ENCODE results near the gene VCAM1. TPM values are rescaled to one million over a fixed set of nuclear protein-coding genes. Genes with fewer than 3 reads are reported as not detected.

The VCAM1 gene
- total RNA-seq, 1 donor from 2014 or later, result 1.8 TPM

DNA sequence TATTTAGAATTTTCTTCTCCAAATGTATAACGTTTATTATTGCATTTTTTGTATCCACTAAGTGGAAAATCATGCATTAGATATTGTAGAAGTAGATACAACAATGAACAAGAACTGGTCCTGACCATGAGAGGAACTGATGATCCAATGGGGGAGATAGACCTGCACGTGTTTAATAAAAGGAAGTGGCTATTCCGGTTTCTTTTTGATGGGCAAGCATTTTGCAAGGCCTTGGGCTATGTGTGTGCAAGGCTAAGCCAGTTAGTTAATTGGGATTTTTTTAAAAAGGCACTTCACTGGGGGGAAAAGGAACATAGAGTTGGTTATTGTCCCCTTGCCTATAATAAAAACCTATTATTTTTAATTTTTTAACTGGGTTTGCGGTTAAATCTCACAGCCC, 961 bp upstream of the VCAM1 start:
- DNase-seq (ENCODE audit: low read depth) (no peak), FAIRE-seq (no peak)
- TF ChIP-seq, protein P1, sequence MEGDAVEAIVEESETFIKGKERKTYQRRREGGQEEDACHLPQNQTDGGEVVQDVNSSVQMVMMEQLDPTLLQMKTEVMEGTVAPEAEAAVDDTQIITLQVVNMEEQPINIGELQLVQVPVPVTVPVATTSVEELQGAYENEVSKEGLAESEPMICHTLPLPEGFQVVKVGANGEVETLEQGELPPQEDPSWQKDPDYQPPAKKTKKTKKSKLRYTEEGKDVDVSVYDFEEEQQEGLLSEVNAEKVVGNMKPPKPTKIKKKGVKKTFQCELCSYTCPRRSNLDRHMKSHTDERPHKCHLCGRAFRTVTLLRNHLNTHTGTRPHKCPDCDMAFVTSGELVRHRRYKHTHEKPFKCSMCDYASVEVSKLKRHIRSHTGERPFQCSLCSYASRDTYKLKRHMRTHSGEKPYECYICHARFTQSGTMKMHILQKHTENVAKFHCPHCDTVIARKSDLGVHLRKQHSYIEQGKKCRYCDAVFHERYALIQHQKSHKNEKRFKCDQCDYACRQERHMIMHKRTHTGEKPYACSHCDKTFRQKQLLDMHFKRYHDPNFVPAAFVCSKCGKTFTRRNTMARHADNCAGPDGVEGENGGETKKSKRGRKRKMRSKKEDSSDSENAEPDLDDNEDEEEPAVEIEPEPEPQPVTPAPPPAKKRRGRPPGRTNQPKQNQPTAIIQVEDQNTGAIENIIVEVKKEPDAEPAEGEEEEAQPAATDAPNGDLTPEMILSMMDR (IDR thresholded peaks at IDR 0.05; ENCODE audit: insufficient read depth, low read length, severe bottlenecking), result no peak
- H3K4me3 ChIP-seq (ENCODE audit: low read depth, low read length), result no peak overlapping the region
- H3K27me3 ChIP-seq (ENCODE audit: control insufficient read depth, insufficient read depth, low read length), result no peaks in the 10 kb centered on the region
- no peaks in the 10 kb centered on the region for H3K36me3 ChIP-seq (ENCODE audit: control insufficient read depth, insufficient read depth, low read length)

DNA sequence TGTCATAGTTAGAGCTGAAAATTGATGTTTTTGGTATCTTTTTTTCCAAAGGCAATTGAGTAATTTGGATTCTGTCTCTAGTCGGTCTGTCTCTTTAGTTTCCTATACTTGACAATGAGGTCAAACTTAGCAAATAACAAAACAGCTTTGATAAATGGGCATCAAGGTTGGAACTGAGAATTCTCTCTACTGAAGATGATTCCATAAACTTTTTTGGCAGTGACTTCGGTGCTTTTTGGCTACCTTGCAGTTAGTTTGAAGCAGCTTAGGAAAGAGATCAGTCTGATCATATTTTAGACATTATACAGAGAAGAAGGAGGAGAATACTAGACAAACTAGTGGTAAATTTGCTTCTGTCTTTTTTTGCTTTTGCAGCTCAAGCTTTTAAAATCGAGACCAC, 559 bp downstream of the VCAM1 start:
- Histone ChIP-seq H3K36me3 (ENCODE audit: control insufficient read depth, insufficient read depth, low read length) (no peaks in the 10 kb centered on the region), H3K4me3 (ENCODE audit: low read depth, low read length) (no peak overlapping the region), H3K27me3 (ENCODE audit: control insufficient read depth, insufficient read depth, low read length) (no peaks in the 10 kb centered on the region)
- FAIRE-seq (no peak), DNase-seq (ENCODE audit: low read depth) (no peak)
- TF ChIP-seq, protein P1 (IDR thresholded peaks at IDR 0.05; ENCODE audit: insufficient read depth, low read length, severe bottlenecking), result no peak

DNA sequence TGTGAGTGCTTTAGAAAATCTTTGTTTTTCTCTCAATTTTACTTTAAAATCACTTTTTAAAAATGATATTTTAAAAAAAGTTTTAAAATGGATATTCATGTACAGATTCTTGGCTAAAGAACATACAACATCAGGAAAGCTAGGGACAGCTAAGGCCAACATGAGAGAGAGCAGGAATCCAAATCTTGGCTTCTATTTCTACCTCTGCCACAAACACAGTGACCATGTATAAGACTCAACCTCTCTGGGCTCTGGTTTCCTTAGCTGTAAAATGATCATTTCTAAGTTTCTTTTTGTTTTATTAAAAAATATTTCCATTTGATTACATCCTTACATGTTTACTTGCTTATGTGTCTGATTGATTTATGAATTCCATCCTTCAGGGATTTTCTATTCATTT, 1.2 kb downstream of the VCAM1 start:
- no peak for DNase-seq (ENCODE audit: low read depth)
- no peak overlapping the region for H3K4me3 ChIP-seq (ENCODE audit: low read depth, low read length)
- TF ChIP-seq, protein P1 (IDR thresholded peaks at IDR 0.05; ENCODE audit: insufficient read depth, low read length, severe bottlenecking), result no peak
- no peaks in the 10 kb centered on the region for H3K27me3 ChIP-seq (ENCODE audit: control insufficient read depth, insufficient read depth, low read length)
- FAIRE-seq, result no peak
- H3K36me3 ChIP-seq (ENCODE audit: control insufficient read depth, insufficient read depth, low read length), result no peaks in the 10 kb centered on the region

DNA sequence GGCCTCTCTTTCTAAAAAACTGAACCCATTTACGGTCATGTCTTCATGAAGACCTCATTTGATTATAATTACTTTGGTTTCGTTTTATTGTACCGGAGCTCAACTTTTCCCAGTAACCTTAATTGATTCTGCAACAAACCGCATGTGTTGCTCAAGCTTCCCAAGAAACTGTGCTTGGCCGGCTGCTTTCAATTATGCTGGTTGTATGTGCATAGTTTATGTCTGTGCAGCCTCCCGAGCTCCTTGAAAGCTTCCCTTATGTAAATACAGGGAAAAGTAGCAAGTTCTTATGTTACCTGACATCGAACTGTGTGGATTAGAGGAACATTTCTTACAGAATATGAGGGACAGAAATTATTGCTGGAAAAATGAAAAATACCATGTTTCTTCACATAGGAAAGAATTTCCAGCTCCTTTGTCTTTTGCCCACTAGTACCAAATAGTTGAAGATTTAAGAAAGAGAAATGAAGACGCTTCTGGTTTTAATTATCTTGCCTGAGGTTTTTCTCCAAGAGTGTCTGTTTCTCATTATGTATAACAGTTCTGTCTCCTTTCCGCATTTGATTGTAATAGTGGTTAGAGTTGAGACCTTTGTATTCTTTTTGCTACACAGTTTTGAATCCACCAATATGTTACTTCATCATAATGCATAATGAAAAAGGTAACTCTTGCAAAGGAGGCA, 2.1 kb downstream of the VCAM1 start:
- FAIRE-seq (no peak), DNase-seq (ENCODE audit: low read depth) (peak; percentile 36)
- Histone ChIP-seq H3K27me3 (ENCODE audit: control insufficient read depth, insufficient read depth, low read length) (no peaks in the 10 kb centered on the region), H3K4me3 (ENCODE audit: low read depth, low read length) (no peak overlapping the region), H3K36me3 (ENCODE audit: control insufficient read depth, insufficient read depth, low read length) (no peaks in the 10 kb centered on the region)
- TF ChIP-seq, protein P1 (IDR thresholded peaks at IDR 0.05; ENCODE audit: insufficient read depth, low read length, severe bottlenecking), result no peak

DNA sequence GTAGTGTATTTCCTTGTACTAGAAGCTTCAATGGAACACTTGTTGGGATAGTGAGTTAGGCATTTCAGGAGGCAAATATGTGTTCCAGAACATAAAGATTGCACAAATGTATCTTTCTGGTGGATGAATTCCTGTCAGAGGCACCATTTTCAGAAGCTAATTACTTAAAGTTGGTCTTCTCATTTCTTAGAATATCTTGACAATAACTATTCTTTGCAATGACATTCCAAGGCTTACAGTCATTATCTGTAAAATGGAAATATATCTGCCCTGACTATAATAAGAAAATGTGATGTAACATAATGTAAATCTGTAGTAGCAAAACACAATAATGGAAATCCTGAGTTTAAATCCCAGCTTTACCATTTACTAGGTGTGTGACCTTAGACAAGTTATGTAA, 2.7 kb downstream of the VCAM1 start:
- no peaks in the 10 kb centered on the region for H3K27me3 ChIP-seq (ENCODE audit: control insufficient read depth, insufficient read depth, low read length)
- FAIRE-seq, result no peak
- TF ChIP-seq, protein P1 (IDR thresholded peaks at IDR 0.05; ENCODE audit: insufficient read depth, low read length, severe bottlenecking), result no peak
- no peaks in the 10 kb centered on the region for H3K36me3 ChIP-seq (ENCODE audit: control insufficient read depth, insufficient read depth, low read length)
- H3K4me3 ChIP-seq (ENCODE audit: low read depth, low read length), result no peak overlapping the region
- DNase-seq (ENCODE audit: low read depth), result no peak

DNA sequence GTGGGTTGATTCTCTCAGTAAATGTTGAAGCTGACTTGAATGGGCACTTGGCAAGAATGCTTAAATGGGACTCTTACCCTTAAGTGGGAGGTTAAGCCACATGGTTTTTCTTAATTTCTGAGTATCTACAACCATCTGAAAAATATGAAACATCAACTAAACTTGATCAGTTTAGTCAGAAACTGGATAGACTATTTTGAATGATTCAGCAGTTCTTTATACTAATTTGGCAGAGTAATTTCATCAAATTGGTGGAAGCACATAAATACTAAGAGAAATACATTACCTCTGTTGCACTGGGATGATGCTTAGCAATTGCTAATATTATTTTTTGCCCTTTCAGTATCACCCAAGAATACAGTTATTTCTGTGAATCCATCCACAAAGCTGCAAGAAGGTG, 4.7 kb downstream of the VCAM1 start:
- H3K4me3 ChIP-seq (ENCODE audit: low read depth, low read length), result no peak overlapping the region
- no peaks in the 10 kb centered on the region for H3K27me3 ChIP-seq (ENCODE audit: control insufficient read depth, insufficient read depth, low read length)
- H3K36me3 ChIP-seq (ENCODE audit: control insufficient read depth, insufficient read depth, low read length), result no peaks in the 10 kb centered on the region
- DNase-seq (ENCODE audit: low read depth), result no peak
- no peak for FAIRE-seq
- TF ChIP-seq, protein P1 (IDR thresholded peaks at IDR 0.05; ENCODE audit: insufficient read depth, low read length, severe bottlenecking), result no peak
